Adipose tissue (tissue), 3 donors: ENCODE measurements around the gene ACP5. TPM values are rescaled to one million over a fixed set of nuclear protein-coding genes. Genes with fewer than 3 reads are reported as not detected.
"Not testable (repeated sequence)": the region's sequence is repeated elsewhere in the genome, so short reads cannot be mapped to it uniquely, and the experiment has no call there.

Experiments
- H3K27ac ChIP-seq: one replicate; pipeline ENCODE4 v1.5.1; 2013; ENCODE audit warnings: low read depth, low read length
- WGBS, 3 donors: extraction: QIAGEN DNeasy Blood & Tissue Kit; methylation state at CpG; one replicate each; pipeline ENCODE4 v1.1.7; 2013; 5-methylcytosine and 5-hydroxymethylcytosine counted together
- polyA plus RNA-seq, 3 donors: library from polyadenylated mRNA; stranded (reverse); fragments of 200-250 nt; gene quantifications; one replicate each; pipeline ENCODE4 v1.2.3, GENCODE V29; 2013
- donor health status: healthy with polysubstance abuse.
- donor health status: Bipolar disorder and iron deficiency.
- donor health status: healthy.

The ACP5 gene
- polyA plus RNA-seq, 3 donors = 9.7 to 19.6 (median 9.9) TPM

- no peak overlapping the region for H3K27ac ChIP-seq
- WGBS, 3 donors = 47 to 69% (median 64%) methylated on average over 6 of the region's 6 CpGs
These were observed 8.9 kb upstream of the ACP5 start for GRCh38 chr19:11586331-11586730.

- 40 to 43% (median 41%) methylated on average over 3 of the region's 3 CpGs for WGBS, 3 donors
- H3K27ac ChIP-seq = no peak overlapping the region
These were observed 4.3 kb upstream of the ACP5 start for GRCh38 chr19:11581740-11582139.

DNA sequence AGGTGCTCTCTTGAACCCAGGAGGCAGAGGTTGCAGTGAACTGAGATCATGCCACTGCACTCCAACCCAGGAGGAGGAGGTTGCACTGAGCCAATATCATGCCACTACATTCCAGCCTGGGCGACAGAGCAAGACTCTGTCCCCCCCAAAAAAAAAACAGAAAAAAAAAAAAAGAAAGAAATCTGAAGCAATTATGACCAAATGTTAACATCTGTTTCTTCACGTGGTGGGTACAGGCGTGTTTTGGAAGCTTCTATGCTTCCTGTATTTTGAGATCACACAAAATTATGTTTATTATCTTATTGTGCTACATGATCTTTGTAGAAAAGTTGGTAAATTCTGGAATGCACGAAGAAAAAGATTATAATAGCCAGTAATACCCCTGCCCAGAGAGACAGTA, 2.7 kb upstream of the ACP5 start:
- WGBS, 3 donors = 61 to 85% (median 69%) methylated on average over 4 of the region's 4 CpGs

DNA sequence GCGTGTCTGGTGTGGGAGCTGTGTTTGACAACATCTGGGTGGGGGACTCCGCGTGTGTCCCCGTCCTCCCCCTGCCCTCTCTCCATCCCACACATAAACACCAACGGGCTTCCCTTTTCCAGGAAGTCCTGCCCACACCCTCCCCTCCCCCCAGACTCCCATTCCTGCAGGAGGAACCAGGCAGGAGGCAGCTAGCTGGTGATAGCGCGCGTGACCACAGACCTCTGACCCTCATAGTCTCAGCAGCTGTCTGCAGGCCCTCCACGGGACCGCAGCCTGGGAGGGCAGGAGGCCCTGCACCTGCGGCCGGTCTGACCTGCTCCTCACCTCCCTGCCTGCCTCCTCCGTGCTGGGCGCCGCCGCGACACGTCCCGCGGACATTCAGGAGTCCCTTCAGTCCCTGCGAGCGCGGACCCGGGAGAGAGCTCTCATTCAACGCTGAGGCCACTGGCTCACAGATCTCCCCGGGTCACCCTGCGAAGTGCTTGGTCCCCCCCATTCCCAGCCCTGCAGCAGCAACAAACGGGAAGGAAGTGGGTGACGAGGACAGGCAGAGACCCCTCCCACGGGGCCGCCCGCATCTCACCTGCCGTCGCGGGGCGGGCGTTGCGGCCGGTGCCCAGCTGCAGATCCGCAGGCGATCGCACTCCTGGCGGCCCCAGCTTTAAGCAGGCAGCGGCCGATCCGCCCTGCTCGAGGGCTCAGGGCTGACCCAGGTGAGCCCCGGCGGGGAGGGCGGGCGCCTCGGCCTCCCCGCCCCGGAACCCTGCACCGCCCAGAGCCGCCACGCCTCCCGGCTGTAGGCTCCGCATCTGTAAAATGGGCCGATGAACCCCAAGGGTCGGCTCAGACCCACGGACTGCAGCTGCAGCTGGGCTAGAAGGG, 1.1 kb upstream of the ACP5 start:
- 10 to 19% (median 13%) methylated on average over 55 to 62 of the region's 62 CpGs for WGBS, 3 donors
- no peak overlapping the region for H3K27ac ChIP-seq

More for the DNA sequence above, 2.7 kb upstream of the ACP5 start:
- no peak overlapping the region for H3K27ac ChIP-seq

DNA sequence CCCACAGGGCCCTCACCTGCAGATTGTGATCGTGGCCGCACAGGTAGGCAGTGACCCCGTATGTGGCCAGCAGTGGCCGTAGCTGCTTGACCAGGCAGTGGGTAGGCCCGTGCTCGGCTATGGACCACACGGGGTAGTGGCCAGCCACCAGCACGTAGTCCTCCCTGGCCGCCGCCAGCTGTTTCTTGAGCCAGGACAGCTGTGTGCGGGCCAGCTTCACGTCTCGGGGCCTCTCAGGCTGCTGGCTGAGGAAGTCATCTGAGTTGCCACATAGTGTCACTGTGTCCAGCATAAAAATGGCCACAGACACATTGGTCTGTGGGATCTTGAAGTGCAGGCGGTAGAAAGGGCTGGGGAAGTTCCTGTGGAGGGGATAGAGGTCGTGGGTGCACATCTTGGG, 1.2 kb downstream of the ACP5 start:
- no peak overlapping the region for H3K27ac ChIP-seq
- 70 to 90% (median 75%) methylated on average over 15 of the region's 15 CpGs for WGBS, 3 donors

DNA sequence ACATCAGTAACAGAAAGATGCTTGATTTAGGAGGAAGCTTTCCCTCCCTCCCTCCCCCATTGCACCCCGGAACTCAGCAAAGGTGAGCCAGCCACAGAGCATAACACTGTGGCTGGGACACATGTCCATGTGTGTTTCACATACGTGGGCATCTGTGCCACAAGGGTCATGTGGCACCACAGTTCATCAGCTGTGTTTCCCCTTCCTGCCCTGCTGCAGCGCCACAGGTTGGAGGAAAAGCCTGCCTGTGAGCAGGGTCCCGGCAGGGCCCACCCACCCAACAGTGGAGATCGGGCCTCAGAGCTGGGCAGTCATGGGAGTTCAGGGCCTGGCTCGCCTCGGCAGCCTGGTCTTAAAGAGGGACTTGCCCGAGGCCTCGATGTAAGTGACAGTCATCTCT, 2.8 kb downstream of the ACP5 start:
- 76 to 86% (median 85%) methylated on average over 8 to 9 of the region's 9 CpGs for WGBS, 3 donors

DNA sequence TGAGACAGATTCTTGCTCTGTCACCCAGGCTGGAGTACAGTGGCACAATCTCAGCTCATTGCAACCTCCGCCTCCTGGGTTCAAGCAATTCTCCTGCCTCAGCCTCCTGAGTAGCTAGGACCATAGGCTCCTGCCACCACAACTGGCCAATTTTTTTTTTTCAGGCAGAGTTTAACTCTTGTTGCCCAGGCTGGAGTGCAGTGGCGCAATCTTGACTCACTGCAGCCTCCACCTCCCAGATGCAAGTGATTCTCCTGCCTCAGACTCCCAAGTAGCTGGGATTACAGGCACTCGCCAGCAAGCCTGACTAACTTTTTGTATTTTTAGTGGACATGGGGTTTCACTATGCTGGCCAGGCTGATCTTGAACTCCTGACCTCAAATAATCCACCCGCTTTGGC, 3.7 kb downstream of the ACP5 start:
- H3K27ac ChIP-seq = not testable (repeated sequence)
- 76 to 96% (median 96%) methylated on average over 4 of the region's 4 CpGs for WGBS, 3 donors

More for the DNA sequence above, 2.8 kb downstream of the ACP5 start:
- H3K27ac ChIP-seq = no peak overlapping the region

DNA sequence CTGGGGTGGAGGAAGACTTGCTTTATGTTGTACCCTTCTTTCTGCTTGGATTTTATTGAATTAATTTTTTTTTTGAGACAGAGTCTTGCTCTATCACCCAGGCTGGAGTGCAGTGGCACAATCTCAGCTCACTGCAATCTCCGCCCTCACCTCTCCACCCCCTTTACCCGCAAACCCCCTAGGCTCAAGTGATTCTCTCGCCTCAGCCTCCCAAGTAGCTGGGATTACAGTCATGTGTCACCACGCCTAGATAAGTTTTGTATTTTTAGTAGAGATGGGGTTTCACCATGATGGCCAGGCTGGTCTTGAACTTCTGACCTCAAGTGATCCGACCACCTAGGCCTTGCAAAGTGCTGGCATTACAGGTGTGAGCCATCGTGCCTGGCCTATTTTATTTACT, 4.1 kb downstream of the ACP5 start:
- not testable (repeated sequence) for H3K27ac ChIP-seq
- WGBS, 3 donors = 79 to 86% (median 86%) methylated on average over 6 of the region's 6 CpGs

DNA sequence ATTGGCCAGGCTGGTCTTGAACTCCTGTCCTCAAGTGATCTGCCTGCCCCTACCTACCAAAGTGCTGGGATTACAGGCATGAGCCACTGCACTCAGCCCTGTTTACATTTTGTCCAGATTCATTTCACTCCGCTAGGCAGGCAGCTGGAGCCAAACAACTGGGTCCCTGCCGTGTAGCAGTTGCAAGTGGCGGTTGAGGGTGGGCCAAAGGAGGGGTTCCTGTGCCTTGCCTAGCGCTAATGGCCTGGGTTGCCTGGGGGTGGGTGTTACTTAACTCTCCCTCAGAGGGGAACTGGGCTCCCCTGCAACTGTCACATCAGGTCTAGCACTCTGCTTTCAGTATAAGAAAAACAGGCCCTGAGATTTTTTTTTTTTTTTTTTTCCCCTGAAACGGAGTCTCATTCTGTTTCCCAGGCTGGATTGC, 7.4 kb downstream of the ACP5 start:
- H3K27ac ChIP-seq = no peak overlapping the region
- 46 to 71% (median 56%) methylated on average over 5 of the region's 5 CpGs for WGBS, 3 donors

DNA sequence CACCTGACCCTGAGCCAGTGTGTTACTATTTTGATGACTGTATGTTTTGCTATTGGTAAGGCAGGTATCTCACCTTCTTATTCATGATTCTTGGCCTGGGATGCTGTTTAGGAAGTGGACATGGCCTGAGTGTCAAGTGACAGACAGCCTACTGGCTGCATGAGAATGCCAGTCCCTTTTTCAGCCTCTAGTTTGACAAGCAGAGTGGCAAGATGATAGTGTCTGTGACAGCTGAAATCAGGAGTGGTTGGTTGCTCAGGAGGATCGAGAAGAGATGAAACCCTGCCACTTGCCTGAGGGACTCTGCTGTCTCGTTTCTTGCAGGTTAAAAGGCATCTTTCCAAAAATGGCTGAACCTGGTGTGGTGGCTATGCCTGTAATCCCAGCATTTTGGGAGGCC, 11.3 kb downstream of the ACP5 start:
- 88 to 96% (median 94%) methylated on average over 2 of the region's 2 CpGs for WGBS, 3 donors

DNA sequence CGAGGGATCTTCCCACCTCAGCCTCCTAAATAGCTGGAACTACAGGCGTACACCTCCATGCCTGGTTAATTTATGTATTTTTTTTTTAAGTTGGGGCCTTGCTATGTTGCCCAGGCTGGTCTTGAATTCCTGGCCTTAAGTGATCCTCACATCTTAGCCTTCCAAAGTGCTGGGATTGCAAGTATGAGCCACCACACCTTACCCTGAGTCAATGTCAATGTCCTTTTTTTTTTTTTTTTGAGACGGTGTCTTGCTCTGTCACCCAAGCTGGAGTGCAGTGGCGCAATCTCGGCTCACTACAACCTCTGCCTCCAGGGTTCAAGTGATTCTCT, 11.8 kb downstream of the ACP5 start:
- H3K27ac ChIP-seq = not testable (repeated sequence)
- 78 to 94% (median 90%) methylated on average over 5 of the region's 5 CpGs for WGBS, 3 donors

More for the DNA sequence above, 11.3 kb downstream of the ACP5 start:
- H3K27ac ChIP-seq = no peak overlapping the region

- H3K27ac ChIP-seq = not testable (repeated sequence)
- WGBS, 3 donors = 87 to 95% (median 94%) methylated on average over 6 of the region's 6 CpGs
These were observed 13.2 kb downstream of the ACP5 start for GRCh38 chr19:11564082-11564807.

- WGBS, 3 donors = 83 to 85% (median 84%) methylated on average over 8 of the region's 8 CpGs
- no peak overlapping the region for H3K27ac ChIP-seq
These were observed 13.9 kb downstream of the ACP5 start for GRCh38 chr19:11563532-11563931.

DNA sequence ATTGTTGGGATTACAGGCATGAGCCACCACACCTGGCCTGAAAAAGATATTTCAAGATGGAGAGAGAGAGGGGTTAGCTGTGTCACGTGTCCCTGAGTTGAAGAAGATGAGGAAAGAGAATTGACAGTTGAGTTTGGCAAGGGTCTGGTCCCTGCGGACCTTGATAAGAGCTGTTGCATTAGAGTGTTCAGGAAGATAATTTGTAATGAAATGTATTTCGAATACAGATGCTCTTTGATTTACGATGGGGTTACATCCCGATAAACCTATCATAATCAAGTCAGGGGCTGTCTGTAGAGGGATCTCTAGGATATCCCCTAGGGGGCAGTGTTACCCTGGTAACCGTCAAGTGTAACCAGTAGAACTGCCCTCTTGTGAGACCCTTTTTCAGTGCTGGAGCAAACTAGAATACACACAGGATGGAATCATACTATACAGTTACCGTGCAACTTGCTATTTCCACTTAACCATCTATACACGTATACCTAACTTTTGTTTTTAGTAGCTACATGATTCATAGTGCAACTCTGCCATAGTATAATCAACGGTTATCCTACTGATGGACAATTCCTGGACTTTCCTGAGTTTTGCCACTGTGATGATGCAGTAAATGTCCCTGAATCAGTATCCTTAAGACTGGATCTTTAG, 16.9 kb downstream of the ACP5 start:
- no peak overlapping the region for H3K27ac ChIP-seq
- WGBS, 3 donors = 12 to 15% (median 12%) methylated on average over 9 of the region's 9 CpGs

DNA sequence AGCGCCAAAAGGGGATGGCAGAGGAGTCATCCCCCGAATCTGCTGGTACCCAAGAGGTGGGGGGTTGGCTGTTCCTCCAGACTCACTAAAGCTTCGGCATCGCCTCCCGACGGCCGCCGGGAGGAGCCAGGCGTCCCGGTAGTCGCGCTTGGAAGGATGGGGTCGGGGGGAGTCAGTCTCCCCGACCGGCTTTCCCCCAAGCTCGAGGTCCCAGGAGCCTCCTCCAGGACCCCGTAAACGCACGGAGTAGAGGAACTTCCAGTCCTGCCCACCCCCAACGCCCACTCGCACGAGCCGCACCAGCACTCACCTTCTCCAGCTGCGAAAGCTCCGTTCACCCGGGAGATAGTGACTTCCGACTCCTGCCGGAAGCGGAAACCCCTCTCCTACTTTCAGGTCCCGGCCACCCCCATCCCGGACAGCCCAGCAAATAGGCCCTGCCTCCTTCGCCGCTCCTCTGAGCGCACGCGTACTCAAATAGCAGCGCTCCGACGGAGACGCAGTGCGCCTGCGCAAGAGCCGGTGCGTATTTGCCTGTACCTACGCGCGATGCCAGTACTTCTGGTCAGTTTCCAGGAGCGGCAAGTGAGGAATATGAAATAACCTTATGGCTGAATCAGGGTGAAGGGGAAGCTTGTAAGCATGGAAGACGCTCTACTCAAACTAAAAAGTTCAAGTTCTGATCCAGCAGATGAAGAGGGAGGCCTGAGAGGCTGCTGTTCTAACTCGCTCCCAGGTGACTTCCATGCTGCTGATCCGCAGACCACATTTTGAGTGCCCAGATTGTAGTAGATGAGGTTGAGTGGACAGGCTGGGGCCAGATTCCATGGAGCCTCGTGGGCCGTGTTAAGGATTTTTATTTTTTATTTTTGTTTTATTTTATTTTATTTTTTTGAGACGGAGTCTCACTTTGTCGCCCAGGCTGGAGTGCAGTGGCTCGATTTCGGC, 18.3 kb downstream of the ACP5 start, which contains the start of gene ELOF1:
TSS of gene ELOF1 (minus strand) at position 350 of the 948 bp plus-strand sequence. CDS start 4,883 bp downstream, outside the sequence.
- WGBS, 3 donors = 2 to 4% (median 3%) methylated on average over 50 to 57 of the region's 57 CpGs
- H3K27ac ChIP-seq = no peak within 1 kb of the TSS

- H3K27ac ChIP-seq = no peak overlapping the region
- WGBS, 3 donors = 81 to 90% (median 84%) methylated on average over 4 of the region's 4 CpGs
These were observed 20.6 kb downstream of the ACP5 start for GRCh38 chr19:11556634-11557420.

GRCh38 chr19:11555246-11555645, 22.2 kb downstream of the ACP5 start:
- H3K27ac ChIP-seq = no peak overlapping the region
- WGBS, 3 donors = 85 to 94% (median 88%) methylated on average over 5 to 6 of the region's 6 CpGs
